HUES6 (cell line): ENCODE measurements around the gene ADH5.
A peak's percentile ranks its signal among the peaks of the same experiment; 100 is the strongest.
"Not testable (repeated sequence)": the region's sequence is repeated elsewhere in the genome, so short reads cannot be mapped to it uniquely, and the experiment has no call there.

ENCODE experiments used
- H3K27ac ChIP-seq: 2 replicates; pipeline ENCODE4 v1.7.0; 2013; ENCODE audit warnings: low read depth, mild to moderate bottlenecking, low read length, inconsistent platforms
- H3K27me3 ChIP-seq: 2 replicates; pipeline ENCODE4 v1.6.1; 2013; ENCODE audit warnings: low read length; ENCODE audit not compliant: control insufficient read depth, insufficient read depth
- H3K36me3 ChIP-seq: 2 replicates; pipeline ENCODE4 v1.6.1; 2013; ENCODE audit warnings: low read length; ENCODE audit not compliant: control insufficient read depth, insufficient read depth
- H3K4me1 ChIP-seq: 2 replicates; pipeline ENCODE4 v1.6.1; 2013; ENCODE audit warnings: low read length; ENCODE audit not compliant: control insufficient read depth, insufficient read depth
- H3K4me3 ChIP-seq: 2 replicates; pipeline ENCODE4 v1.5.1; 2013; ENCODE audit warnings: low read depth, low read length
- H3K9ac ChIP-seq: one replicate; pipeline ENCODE4 v1.6.1; 2013; ENCODE audit warnings: mild to moderate bottlenecking, low read length
- H3K9me3 ChIP-seq: 2 replicates; pipeline ENCODE4 v1.6.1; 2013; ENCODE audit warnings: low read depth, low read length; ENCODE audit not compliant: control insufficient read depth, insufficient read depth

ADH5 gene

GRCh38 chr4:99088481-99089365, at the start of gene ADH5:
ADH5 (minus strand) TSS chr4:99088788; CDS start chr4:99088700, 88 bp downstream.
- Histone ChIP-seq H3K9ac (peak within 1 kb of the TSS; percentile 96), H3K27ac (peak within 1 kb of the TSS; percentile 82), H3K4me1 (peaks cover 16% of the 10 kb centered on the region), H3K4me3 (peak within 1 kb of the TSS; percentile 84), H3K27me3 (no peaks in the 10 kb centered on the region), H3K36me3 (peaks cover 22% of the 10 kb centered on the region), H3K9me3 (no peaks in the 10 kb centered on the region)

DNA sequence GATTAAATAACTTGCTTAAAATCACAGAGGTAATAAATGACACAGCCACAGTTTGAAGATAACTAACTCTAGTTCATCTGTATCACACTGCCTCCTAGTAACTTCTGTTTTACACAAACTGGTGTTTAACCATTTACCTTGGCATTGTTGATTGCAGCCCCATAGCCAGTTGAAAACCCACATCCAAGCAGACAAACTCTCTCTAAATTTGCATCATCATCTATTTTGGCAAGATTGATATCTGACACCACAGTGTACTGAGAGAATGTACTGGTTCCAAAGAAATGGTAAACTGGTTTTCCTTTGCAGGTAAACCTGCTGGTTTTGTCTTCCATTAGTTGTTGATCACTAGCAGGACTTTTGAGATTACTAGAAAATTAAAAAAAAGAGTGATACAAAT, 47.7 kb upstream of the ADH5 start:
- Histone ChIP-seq H3K9me3 (no peaks in the 10 kb centered on the region), H3K4me1 (no peaks in the 10 kb centered on the region), H3K27me3 (no peaks in the 10 kb centered on the region), H3K36me3 (no peaks in the 10 kb centered on the region), H3K9ac (no peak overlapping the region), H3K27ac (no peak overlapping the region), H3K4me3 (no peak overlapping the region)

DNA sequence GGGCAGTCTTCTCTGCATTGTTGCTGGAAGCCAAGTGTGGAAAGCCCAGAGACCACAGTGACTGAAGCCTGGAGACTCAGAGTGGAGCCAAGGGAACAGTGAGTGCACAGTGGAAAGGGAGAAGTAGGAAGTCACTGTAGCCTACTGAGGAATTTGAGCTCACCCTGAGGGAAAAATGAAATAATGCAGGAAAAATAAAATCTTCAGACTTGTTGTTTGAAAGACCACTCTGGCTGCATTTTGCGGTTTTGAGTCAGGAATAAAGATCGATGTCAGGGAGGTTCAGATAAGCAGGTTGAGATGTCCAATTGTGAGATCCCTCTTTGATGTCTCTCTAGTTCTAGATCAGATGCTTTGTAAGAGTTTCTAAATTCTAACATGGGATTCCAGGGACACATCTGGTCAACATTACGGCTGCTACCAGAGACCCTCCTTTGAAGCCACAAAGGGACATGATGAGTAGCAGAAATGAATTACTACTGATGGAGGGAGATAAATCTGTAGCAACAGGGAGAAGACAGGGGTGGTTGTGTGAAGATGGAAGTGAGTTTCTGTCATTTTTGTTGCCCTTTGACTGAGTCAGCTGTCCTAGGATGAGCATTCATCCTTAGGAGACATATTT, 47.1 kb upstream of the ADH5 start:
- Histone ChIP-seq H3K27me3 (no peaks in the 10 kb centered on the region), H3K36me3 (no peaks in the 10 kb centered on the region), H3K27ac (no peak overlapping the region), H3K4me3 (no peak overlapping the region), H3K4me1 (no peaks in the 10 kb centered on the region), H3K9me3 (no peaks in the 10 kb centered on the region), H3K9ac (no peak overlapping the region)

GRCh38 chr4:99134586-99134985, 46.0 kb upstream of the ADH5 start:
- Histone ChIP-seq H3K4me3 (no peak overlapping the region), H3K27me3 (no peaks in the 10 kb centered on the region), H3K36me3 (no peaks in the 10 kb centered on the region), H3K27ac (no peak overlapping the region), H3K9ac (no peak overlapping the region), H3K4me1 (no peaks in the 10 kb centered on the region), H3K9me3 (peaks cover 2% of the 10 kb centered on the region)

GRCh38 chr4:99131378-99131777, 42.8 kb upstream of the ADH5 start:
- Histone ChIP-seq H3K27me3 (no peaks in the 10 kb centered on the region), H3K4me1 (no peaks in the 10 kb centered on the region), H3K36me3 (no peaks in the 10 kb centered on the region), H3K4me3 (no peak overlapping the region), H3K27ac (no peak overlapping the region), H3K9ac (no peak overlapping the region), H3K9me3 (peaks cover 15% of the 10 kb centered on the region)

GRCh38 chr4:99126376-99126775, 37.8 kb upstream of the ADH5 start:
- Histone ChIP-seq H3K27me3 (no peaks in the 10 kb centered on the region), H3K9me3 (peaks cover 18% of the 10 kb centered on the region), H3K36me3 (no peaks in the 10 kb centered on the region), H3K4me3 (no peak overlapping the region), H3K27ac (no peak overlapping the region), H3K4me1 (no peaks in the 10 kb centered on the region), H3K9ac (no peak overlapping the region)

- Histone ChIP-seq H3K4me1 (no peaks in the 10 kb centered on the region), H3K36me3 (no peaks in the 10 kb centered on the region), H3K9ac (no peak overlapping the region), H3K27ac (no peak overlapping the region), H3K9me3 (peaks cover 6% of the 10 kb centered on the region; the same call in 1 of the 2 replicates), H3K4me3 (no peak overlapping the region), H3K27me3 (no peaks in the 10 kb centered on the region)
Observed at GRCh38 chr4:99121008-99121407, 32.4 kb upstream of the ADH5 start.

- H3K27me3 ChIP-seq = no peaks in the 10 kb centered on the region
- H3K4me3 ChIP-seq = no peak overlapping the region
- peaks cover 4% of the 10 kb centered on the region; the same call in 1 of the 2 replicates for H3K9me3 ChIP-seq
- no peak overlapping the region for H3K9ac ChIP-seq
- H3K4me1 ChIP-seq = no peaks in the 10 kb centered on the region
- H3K27ac ChIP-seq = no peak overlapping the region
- no peaks in the 10 kb centered on the region for H3K36me3 ChIP-seq
Observed at GRCh38 chr4:99120501-99120900, 31.9 kb upstream of the ADH5 start.

GRCh38 chr4:99117876-99118693, 29.5 kb upstream of the ADH5 start:
- Histone ChIP-seq H3K27me3 (no peaks in the 10 kb centered on the region), H3K4me1 (no peaks in the 10 kb centered on the region), H3K36me3 (no peaks in the 10 kb centered on the region), H3K4me3 (no peak overlapping the region), H3K9me3 (peaks cover 4% of the 10 kb centered on the region; the same call in 1 of the 2 replicates), H3K9ac (no peak overlapping the region), H3K27ac (no peak overlapping the region)

DNA sequence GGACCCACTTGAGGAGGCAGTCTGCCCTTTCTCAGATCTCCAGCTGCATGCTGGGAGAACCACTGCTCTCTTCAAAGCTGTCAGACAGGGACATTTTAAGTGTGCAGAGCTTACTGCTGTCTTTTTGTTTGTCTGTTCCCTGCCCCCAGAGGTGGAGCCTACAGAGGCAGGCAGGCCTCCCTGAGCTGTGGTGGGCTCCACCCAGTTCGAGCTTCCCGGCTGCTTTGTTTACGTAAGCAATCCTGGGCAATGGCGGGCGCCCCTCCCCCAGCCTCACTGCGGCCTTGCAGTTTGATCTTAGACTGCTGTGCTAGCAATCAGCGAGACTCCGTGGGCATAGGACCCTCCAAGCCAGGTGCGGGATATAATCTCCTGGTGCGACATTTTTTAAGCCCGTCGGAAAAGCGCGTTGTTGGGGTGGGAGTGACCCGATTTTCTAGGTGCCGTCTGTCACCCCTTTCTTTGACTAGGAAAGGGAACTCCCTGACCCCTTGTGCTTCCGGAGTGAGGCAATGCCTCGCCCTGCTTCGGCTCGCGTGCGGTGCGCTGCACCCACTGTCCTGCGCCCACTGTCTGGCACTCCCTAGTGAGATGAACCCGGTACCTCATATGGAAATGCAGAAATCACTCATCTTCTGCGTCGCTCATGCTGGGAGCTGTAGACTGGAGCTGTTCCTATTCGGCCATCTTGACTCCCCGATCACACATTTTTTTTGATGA, 28.7 kb upstream of the ADH5 start:
- not testable (repeated sequence) for H3K36me3 ChIP-seq, H3K4me1 ChIP-seq, H3K27ac ChIP-seq, H3K9ac ChIP-seq, H3K4me3 ChIP-seq, H3K9me3 ChIP-seq, H3K27me3 ChIP-seq
